ENCODE results near the gene RPGRIP1L. TPM values are rescaled to one million over a fixed set of nuclear protein-coding genes. Genes with fewer than 3 reads are reported as not detected.
"Not testable (repeated sequence)": the region's sequence is repeated elsewhere in the genome, so short reads cannot be mapped to it uniquely, and the experiment has no call there.

The RPGRIP1L gene
- total RNA-seq, 4 donors from 2014 or later: 4.4 to 7.1 (median 6.6) TPM

- TF ChIP-seq EP300 (IDR thresholded peaks at IDR 0.05) (no peak), POLR2A (IDR thresholded peaks at IDR 0.05) (no peak), CTCF (IDR thresholded peaks at IDR 0.05) (no peak)
Measured at GRCh38 chr16:53689636-53690035, 14.0 kb downstream of the RPGRIP1L start.

GRCh38 chr16:53686710-53687109 is 16.9 kb downstream of the RPGRIP1L start:
- DNase-seq (ENCODE audit: low spot score in 2 of 2): no peak
- Histone ChIP-seq H3K36me3 (peaks cover 0 to 31% (median 0%) of the 10 kb centered on the region in 3 donors), H3K9me3 (no peaks in the 10 kb centered on the region), H3K4me1 (no peaks in the 10 kb centered on the region), H3K4me3 (no peak overlapping the region), H3K27me3 (no peaks in the 10 kb centered on the region), H3K27ac (no peak overlapping the region)
- TF ChIP-seq CTCF (IDR thresholded peaks at IDR 0.05): no peak
- no peak for TF ChIP-seq EP300 (IDR thresholded peaks at IDR 0.05)
- no peak for TF ChIP-seq POLR2A (IDR thresholded peaks at IDR 0.05)
- 65 to 74% methylated on average over 3 of the region's 3 CpGs for WGBS, 2 donors

More at GRCh38 chr16:53689636-53690035, 14.0 kb downstream of the RPGRIP1L start:
- Histone ChIP-seq H3K36me3 (peaks cover 0 to 37% (median 0%) of the 10 kb centered on the region in 3 donors), H3K27me3 (no peaks in the 10 kb centered on the region), H3K4me1 (no peaks in the 10 kb centered on the region), H3K9me3 (no peaks in the 10 kb centered on the region), H3K4me3 (no peak overlapping the region), H3K27ac (no peak overlapping the region)
- DNase-seq (ENCODE audit: low spot score in 2 of 2): no peak
- 92 to 97% methylated on average over 3 of the region's 3 CpGs for WGBS, 2 donors

- not testable (repeated sequence) for DNase-seq (ENCODE audit: low spot score in 2 of 2); H3K4me3 ChIP-seq; H3K9me3 ChIP-seq; H3K27me3 ChIP-seq; H3K27ac ChIP-seq; H3K4me1 ChIP-seq
- peaks cover 0 to 26% (median 0%) of the 10 kb centered on the region in 3 donors for H3K36me3 ChIP-seq
- WGBS, 2 donors: 95% methylated on average over 3 of the region's 3 CpGs
Measured at GRCh38 chr16:53685334-53685733, 18.3 kb downstream of the RPGRIP1L start.

- 47 to 66% methylated on average over 2 of the region's 2 CpGs for WGBS, 2 donors
- H3K36me3 ChIP-seq: peaks cover 0 to 22% (median 0%) of the 10 kb centered on the region in 3 donors
- H3K27ac ChIP-seq: no peak overlapping the region
- H3K27me3 ChIP-seq: no peaks in the 10 kb centered on the region
- no peak for DNase-seq (ENCODE audit: low spot score in 2 of 2)
- TF ChIP-seq CTCF (IDR thresholded peaks at IDR 0.05): no peak
- H3K4me1 ChIP-seq: no peaks in the 10 kb centered on the region
- H3K4me3 ChIP-seq: no peak overlapping the region
- no peaks in the 10 kb centered on the region for H3K9me3 ChIP-seq
Measured at GRCh38 chr16:53681354-53681753, 22.3 kb downstream of the RPGRIP1L start.

DNA sequence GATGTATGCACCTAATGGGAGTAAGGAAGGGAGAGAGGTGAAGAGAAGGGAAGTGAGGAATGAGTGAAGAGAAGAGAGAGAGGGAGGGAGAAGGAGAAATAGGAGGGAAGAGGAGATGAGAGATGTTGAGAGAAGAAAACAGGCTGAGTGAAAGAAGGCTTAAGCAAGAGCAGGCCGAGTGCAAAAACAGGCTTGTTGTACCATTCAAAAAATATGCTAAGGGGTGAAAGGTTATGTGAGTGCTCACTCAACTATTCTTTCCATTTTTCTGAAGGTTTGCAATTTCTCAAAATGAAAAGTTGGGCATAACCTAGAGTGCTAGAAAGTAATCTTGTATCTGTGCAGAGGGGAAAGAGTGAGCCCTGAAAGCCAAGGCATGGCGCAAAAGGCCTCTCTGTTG is 22.9 kb downstream of the RPGRIP1L start:
- Histone ChIP-seq H3K36me3 (peaks cover 0 to 21% (median 0%) of the 10 kb centered on the region in 3 donors), H3K9me3 (no peaks in the 10 kb centered on the region), H3K4me3 (no peak overlapping the region), H3K4me1 (no peaks in the 10 kb centered on the region), H3K27ac (no peak overlapping the region), H3K27me3 (no peaks in the 10 kb centered on the region)
- WGBS, 2 donors: 79 to 82% methylated on average over 2 of the region's 2 CpGs
- DNase-seq (ENCODE audit: low spot score in 2 of 2): no peak
- TF ChIP-seq POLR2A (IDR thresholded peaks at IDR 0.05): no peak
- TF ChIP-seq EP300 (IDR thresholded peaks at IDR 0.05): no peak
- no peak for TF ChIP-seq CTCF (IDR thresholded peaks at IDR 0.05)

DNA sequence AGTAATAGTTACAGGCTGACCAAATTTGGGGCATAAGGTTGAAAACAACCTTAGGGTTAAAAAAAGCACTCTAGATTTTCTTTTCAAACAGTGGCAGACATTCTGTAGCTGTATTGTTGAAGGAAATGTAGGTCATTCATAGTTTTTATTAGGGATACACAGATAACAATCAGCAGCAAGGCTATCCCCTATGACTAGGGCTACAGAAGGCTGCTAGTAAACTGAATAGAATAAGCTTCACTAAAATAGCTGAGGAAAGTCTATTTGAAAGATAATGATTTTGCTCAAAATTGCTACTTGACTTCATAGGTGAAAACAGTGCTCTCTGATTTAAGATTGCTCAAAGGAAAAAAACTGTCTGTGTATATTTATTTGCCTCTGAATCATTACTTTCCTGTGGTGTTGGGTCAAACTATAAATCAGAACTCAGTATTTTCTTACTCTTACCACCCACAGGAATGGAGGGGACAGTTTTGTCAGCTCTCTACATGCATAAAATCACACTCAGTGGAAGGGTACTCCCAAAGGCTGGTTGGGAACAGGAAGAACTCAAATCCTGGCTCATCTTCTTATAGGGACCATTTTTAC is 24.8 kb downstream of the RPGRIP1L start:
- Histone ChIP-seq H3K36me3 (peaks cover 0 to 9% (median 0%) of the 10 kb centered on the region in 3 donors), H3K27me3 (no peaks in the 10 kb centered on the region), H3K27ac (no peak overlapping the region), H3K4me1 (no peaks in the 10 kb centered on the region), H3K4me3 (no peak overlapping the region), H3K9me3 (no peaks in the 10 kb centered on the region)
- TF ChIP-seq CTCF (IDR thresholded peaks at IDR 0.05) (no peak), POLR2A (IDR thresholded peaks at IDR 0.05) (no peak), EP300 (IDR thresholded peaks at IDR 0.05) (no peak)
- DNase-seq (ENCODE audit: low spot score in 2 of 2): no peak

Data from tibial nerve (tissue), 4 donors.